GM23248 (cell line): ENCODE data around the gene NACC1. TPM values are rescaled to one million over a fixed set of nuclear protein-coding genes. Genes with fewer than 3 reads are reported as not detected.

Source experiments
- DNase-seq: peaks from one replicate; pipeline ENCODE4 v3.0.0-alpha.2; 2015
- H2AFZ ChIP-seq: fragments of 200-600 bp; sonication (generic); 2 replicates; pipeline ENCODE4 v1.6.1; 2016; ENCODE audit warnings: antibody characterized with exemption
- H3F3A ChIP-seq: fragments of 200-600 bp; sonication (generic); 2 replicates; pipeline ENCODE4 v1.6.1; 2016; ENCODE audit warnings: mild to moderate bottlenecking, antibody characterized with exemption, mixed run types; ENCODE audit not compliant: insufficient read depth
- H3K27ac ChIP-seq: fragments of 200-600 bp; sonication (generic); 2 replicates; pipeline ENCODE4 v1.5.1; 2016; ENCODE audit warnings: mild to moderate bottlenecking
- H3K27me3 ChIP-seq: fragments of 200-600 bp; sonication (generic); replicated peaks from 2 replicates; pipeline ENCODE4 v1.6.1; 2016; ENCODE audit warnings: mild to moderate bottlenecking; ENCODE audit not compliant: insufficient read depth
- H3K36me3 ChIP-seq: fragments of 200-600 bp; sonication (generic); 2 replicates; pipeline ENCODE4 v1.6.1; 2016; ENCODE audit warnings: low read depth, mild to moderate bottlenecking
- H3K4me1 ChIP-seq: fragments of 200-600 bp; sonication (generic); 2 replicates; pipeline ENCODE4 v1.6.1; 2016; ENCODE audit warnings: mild to moderate bottlenecking; ENCODE audit not compliant: insufficient read depth
- H3K4me2 ChIP-seq: fragments of 200-600 bp; sonication (generic); one replicate; pipeline ENCODE4 v1.6.1; 2016; ENCODE audit warnings: mild to moderate bottlenecking; ENCODE audit not compliant: unreplicated experiment
- H3K4me3 ChIP-seq: fragments of 200-600 bp; sonication (generic); 2 replicates; pipeline ENCODE4 v1.5.1; 2016; ENCODE audit warnings: mild to moderate bottlenecking
- H3K79me2 ChIP-seq: fragments of 200-600 bp; sonication (generic); 2 replicates; pipeline ENCODE4 v1.6.1; 2016; ENCODE audit warnings: mild to moderate bottlenecking; ENCODE audit not compliant: insufficient read depth
- H3K9ac ChIP-seq: fragments of 200-600 bp; sonication (generic); 2 replicates; pipeline ENCODE4 v1.6.1; 2016; ENCODE audit warnings: mild to moderate bottlenecking
- H3K9me2 ChIP-seq: fragments of 200-600 bp; sonication (generic); 2 replicates; pipeline ENCODE4 v1.6.1; 2016; ENCODE audit warnings: mixed run types, mild to moderate bottlenecking, moderate library complexity; ENCODE audit not compliant: insufficient read depth
- H3K9me3 ChIP-seq: fragments of 200-600 bp; sonication (generic); one replicate; pipeline ENCODE4 v1.6.1; 2017; ENCODE audit warnings: low read depth
- H4K20me1 ChIP-seq: fragments of 200-600 bp; sonication (generic); 2 replicates; pipeline ENCODE4 v1.6.0; 2016; ENCODE audit not compliant: insufficient read depth
- EZH2 ChIP-seq: fragments of 200-600 bp; sonication (generic); IDR thresholded peaks from 2 replicates; pipeline ENCODE4 v1.6.1; 2018; ENCODE audit warnings: antibody characterized with exemption, mild to moderate bottlenecking; ENCODE audit not compliant: insufficient read depth, poor library complexity, severe bottlenecking
- EZH2phosphoT487 ChIP-seq: fragments of 200-600 bp; sonication (generic); IDR thresholded peaks from 2 replicates; pipeline ENCODE4 v1.6.1; 2018; ENCODE audit warnings: antibody characterized with exemption, moderate library complexity, mild to moderate bottlenecking, low read depth; ENCODE audit not compliant: insufficient read depth
- WGBS, 2 experiments: methylation state at CpG; one replicate each; pipeline ENCODE4 v1.1.6; 2015 to 2017; ENCODE audit warnings: low lambda C conversion rate in 2 of 2, low coverage in 1 of 2; ENCODE audit errors: missing lambda C conversion rate in 2 of 2; 5-methylcytosine and 5-hydroxymethylcytosine counted together
- in situ Hi-C: fragments of 300-500 bp; cut with MboI; formaldehyde crosslinking; loops from 2 replicates; pipeline ENCODE4 v1.15.0; 2020
- polyA plus RNA-seq: library from polyadenylated mRNA; unstranded; fragments of >200 nt; fragmentation: Nextera tagmentation; extraction: Ambion mirVana; gene quantifications from 2 replicates; pipeline ENCODE4 v1.2.1, GENCODE V29; 2016
- total RNA-seq: library from RNA; depleted of rRNA; stranded (reverse); fragments of >200 nt; shearing (Covaris generic); gene quantifications from 2 replicates; pipeline ENCODE4 v1.2.3, GENCODE V29; 2014

NACC1 gene
- total and polyA plus RNA-seq, 2 experiments from 2014 or later = 1.4 to 104 TPM

GRCh38 chr19:13102666-13103580 is 15.1 kb upstream of the NACC1 start, which contains the start of gene LYL1:
LYL1 (minus strand) TSS chr19:13102858; CDS start chr19:13101171, 1,687 bp downstream.
- TF ChIP-seq EZH2phosphoT487 = no peak
- no peak for TF ChIP-seq EZH2
- H3F3A ChIP-seq = 0 out of 2 replicates have a peak, but pooled peaks cover 7% of the 10 kb centered on the region
- no peaks in the 10 kb centered on the region for H3K36me3 ChIP-seq
- no peaks in the 10 kb centered on the region; the same call in 1 of the 2 replicates for H3K79me2 ChIP-seq
- H3K4me1 ChIP-seq = peaks cover under 1% of the 10 kb centered on the region; the same call in 1 of the 2 replicates
- H2AFZ ChIP-seq = no peak within 1 kb of the TSS
- peak within 1 kb of the TSS; percentile 14 for H3K4me3 ChIP-seq
- H3K27ac ChIP-seq = no peak within 1 kb of the TSS
- in situ Hi-C loops = no loop called here
- H3K4me2 ChIP-seq = peak within 1 kb of the TSS; percentile 8
- H4K20me1 ChIP-seq = no peaks in the 10 kb centered on the region
- no peaks in the 10 kb centered on the region for H3K9me3 ChIP-seq
- H3K27me3 ChIP-seq = no peaks in the 10 kb centered on the region
- DNase-seq = no peak
- peak within 1 kb of the TSS; percentile 50 for H3K9ac ChIP-seq
- 11% methylated on average over 36 to 40 of the region's 47 CpGs for WGBS, 2 experiments
- no peaks in the 10 kb centered on the region for H3K9me2 ChIP-seq

- H3K9me3 ChIP-seq = no peaks in the 10 kb centered on the region
- no peak overlapping the region for H2AFZ ChIP-seq
- no peaks in the 10 kb centered on the region; the same call in 1 of the 2 replicates for H3K79me2 ChIP-seq
- H3K27me3 ChIP-seq = no peaks in the 10 kb centered on the region
- H3K9me2 ChIP-seq = no peaks in the 10 kb centered on the region
- no peaks in the 10 kb centered on the region; the same call in 1 of the 2 replicates for H3K4me1 ChIP-seq
- 0 out of 2 replicates have a peak, but pooled peaks cover 7% of the 10 kb centered on the region for H3F3A ChIP-seq
- no peak overlapping the region for H3K4me3 ChIP-seq
- no peak overlapping the region for H3K9ac ChIP-seq
- no peak overlapping the region for H3K4me2 ChIP-seq
- no peaks in the 10 kb centered on the region for H3K36me3 ChIP-seq
- 86% methylated on average over 12 of the region's 13 CpGs for WGBS, 2 experiments
- no peak for DNase-seq
- in situ Hi-C loops = no loop called here
- TF ChIP-seq EZH2phosphoT487 (no peak), EZH2 (no peak)
- no peaks in the 10 kb centered on the region for H4K20me1 ChIP-seq
- H3K27ac ChIP-seq = no peak overlapping the region
Observed at GRCh38 chr19:13103581-13104359, 14.3 kb upstream of the NACC1 start.

GRCh38 chr19:13104360-13104847 is 13.7 kb upstream of the NACC1 start:
- H3K9ac ChIP-seq = no peak overlapping the region
- no peak for TF ChIP-seq EZH2
- TF ChIP-seq EZH2phosphoT487 = no peak
- no peaks in the 10 kb centered on the region for H3K36me3 ChIP-seq
- H2AFZ ChIP-seq = no peak overlapping the region
- 51 to 52% methylated on average over 25 to 30 of the region's 33 CpGs for WGBS, 2 experiments
- in situ Hi-C loops = no loop called here
- no peak overlapping the region for H3K27ac ChIP-seq
- H3K9me3 ChIP-seq = no peaks in the 10 kb centered on the region
- no peak overlapping the region for H3K4me3 ChIP-seq
- no peaks in the 10 kb centered on the region; the same call in 1 of the 2 replicates for H3K79me2 ChIP-seq
- H3F3A ChIP-seq = 0 out of 2 replicates have a peak, but pooled peaks cover 7% of the 10 kb centered on the region
- H3K27me3 ChIP-seq = no peaks in the 10 kb centered on the region
- H3K4me2 ChIP-seq = no peak overlapping the region
- no peaks in the 10 kb centered on the region for H4K20me1 ChIP-seq
- H3K4me1 ChIP-seq = no peaks in the 10 kb centered on the region; the same call in 1 of the 2 replicates
- no peaks in the 10 kb centered on the region for H3K9me2 ChIP-seq
- DNase-seq = peak; percentile 52
